ENCODE measurements around the gene C5orf63.

The C5orf63 gene

DNA sequence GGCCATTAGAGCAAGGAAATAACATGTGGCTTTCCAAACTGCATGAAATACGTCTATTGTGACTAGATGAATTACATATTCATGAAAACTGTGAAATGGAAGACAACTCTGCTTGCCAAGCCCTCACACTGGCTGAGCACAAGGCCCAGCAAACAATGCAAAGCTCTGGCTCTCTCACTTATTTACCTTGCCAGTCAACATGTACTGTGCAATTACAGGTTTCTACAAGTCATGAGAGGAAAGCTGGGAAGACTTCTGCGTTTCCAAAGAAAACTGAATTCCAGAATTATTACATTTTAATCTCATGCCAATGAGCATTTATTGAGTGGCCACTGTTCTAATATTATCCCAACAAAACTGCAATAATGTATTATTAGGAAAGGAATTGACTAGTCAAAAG lies 12.1 kb upstream of the C5orf63 start:
- TF ChIP-seq, protein P1, sequence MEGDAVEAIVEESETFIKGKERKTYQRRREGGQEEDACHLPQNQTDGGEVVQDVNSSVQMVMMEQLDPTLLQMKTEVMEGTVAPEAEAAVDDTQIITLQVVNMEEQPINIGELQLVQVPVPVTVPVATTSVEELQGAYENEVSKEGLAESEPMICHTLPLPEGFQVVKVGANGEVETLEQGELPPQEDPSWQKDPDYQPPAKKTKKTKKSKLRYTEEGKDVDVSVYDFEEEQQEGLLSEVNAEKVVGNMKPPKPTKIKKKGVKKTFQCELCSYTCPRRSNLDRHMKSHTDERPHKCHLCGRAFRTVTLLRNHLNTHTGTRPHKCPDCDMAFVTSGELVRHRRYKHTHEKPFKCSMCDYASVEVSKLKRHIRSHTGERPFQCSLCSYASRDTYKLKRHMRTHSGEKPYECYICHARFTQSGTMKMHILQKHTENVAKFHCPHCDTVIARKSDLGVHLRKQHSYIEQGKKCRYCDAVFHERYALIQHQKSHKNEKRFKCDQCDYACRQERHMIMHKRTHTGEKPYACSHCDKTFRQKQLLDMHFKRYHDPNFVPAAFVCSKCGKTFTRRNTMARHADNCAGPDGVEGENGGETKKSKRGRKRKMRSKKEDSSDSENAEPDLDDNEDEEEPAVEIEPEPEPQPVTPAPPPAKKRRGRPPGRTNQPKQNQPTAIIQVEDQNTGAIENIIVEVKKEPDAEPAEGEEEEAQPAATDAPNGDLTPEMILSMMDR (IDR thresholded peaks at IDR 0.05): no peak

DNA sequence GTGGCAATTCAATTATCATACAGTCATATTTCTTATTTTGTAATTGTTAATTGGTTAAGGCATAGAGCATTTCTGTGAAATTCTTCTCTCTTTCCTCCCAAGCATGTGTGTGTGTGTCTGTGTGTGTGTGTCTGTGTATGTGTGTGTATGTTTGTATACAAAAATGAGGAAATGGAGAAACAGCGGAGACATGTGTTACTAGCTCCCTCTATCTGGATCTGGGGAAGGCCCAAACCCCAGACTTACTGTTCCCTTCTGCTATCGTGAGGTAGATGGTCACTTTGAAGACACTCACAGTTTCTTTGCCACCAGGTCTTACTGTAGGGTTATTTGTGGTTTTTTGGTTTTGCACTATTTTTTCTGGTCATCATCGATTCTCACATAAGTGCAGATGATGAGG lies 11.4 kb upstream of the C5orf63 start:
- TF ChIP-seq, protein P1 (IDR thresholded peaks at IDR 0.05): no peak

DNA sequence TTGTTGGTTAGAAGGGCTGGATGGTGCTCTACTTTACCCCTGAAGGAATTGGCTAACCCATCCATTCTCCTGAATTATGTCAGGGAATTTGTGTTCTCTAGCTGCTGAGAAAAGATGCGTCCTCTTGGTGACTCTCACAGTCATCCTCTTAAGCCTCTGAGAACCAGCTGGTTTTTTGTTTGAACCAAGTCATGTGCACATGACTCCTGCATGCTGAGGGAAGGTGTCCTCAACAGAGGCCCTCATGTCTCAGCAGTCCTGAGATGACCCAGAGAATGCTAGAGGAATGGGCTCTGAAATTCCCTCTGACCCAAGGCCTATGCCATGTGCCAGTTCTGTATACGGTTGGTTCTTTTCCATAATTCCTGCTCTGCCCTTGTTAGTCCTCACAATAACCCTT lies 10.4 kb upstream of the C5orf63 start:
- TF ChIP-seq, protein P1 (IDR thresholded peaks at IDR 0.05): no peak

DNA sequence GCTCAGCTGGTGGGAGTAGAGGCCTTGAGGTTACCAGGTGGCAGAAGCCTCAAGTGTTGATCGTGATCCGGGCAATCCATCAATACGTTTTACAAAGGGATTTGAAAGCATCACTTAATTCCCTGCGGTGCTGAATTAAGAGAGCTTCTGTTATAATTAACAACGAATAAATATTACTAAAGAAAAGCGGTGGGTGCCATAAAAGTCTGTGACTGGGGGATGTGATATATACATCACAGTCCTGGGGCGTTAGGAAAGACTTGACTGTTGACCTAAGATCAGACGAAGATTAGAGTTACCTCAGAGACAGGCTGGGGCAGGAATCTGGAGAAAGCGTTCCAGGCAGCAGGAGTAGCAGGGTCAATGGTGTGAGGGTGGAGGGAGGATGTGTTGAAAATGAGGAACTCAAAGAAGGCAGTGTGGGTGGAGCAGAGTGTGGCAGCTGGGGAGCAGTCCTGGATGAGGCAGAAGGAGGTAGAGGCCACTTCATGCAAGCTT lies 6.7 kb upstream of the C5orf63 start:
- TF ChIP-seq, protein P1 (IDR thresholded peaks at IDR 0.05): no peak

DNA sequence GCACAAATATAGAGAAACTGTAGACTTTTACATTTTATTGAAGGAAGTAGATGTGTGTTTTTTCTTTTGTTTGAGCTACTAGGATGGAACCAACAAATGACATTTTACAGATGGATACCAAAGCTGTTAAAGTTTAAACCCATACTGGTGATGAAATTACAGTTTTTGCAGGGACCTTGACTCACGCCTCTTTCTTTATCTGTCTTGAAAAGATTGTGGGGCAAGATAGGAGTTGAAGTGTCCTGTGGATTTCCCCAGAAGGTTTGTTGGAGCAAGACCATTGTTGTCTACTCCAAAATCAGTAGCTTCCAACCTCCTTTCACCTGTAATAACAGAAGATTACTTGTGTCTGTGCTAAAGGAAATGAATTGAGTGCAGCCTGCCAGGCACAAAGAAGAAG lies 4.1 kb upstream of the C5orf63 start:
- TF ChIP-seq, protein P1 (IDR thresholded peaks at IDR 0.05): no peak

DNA sequence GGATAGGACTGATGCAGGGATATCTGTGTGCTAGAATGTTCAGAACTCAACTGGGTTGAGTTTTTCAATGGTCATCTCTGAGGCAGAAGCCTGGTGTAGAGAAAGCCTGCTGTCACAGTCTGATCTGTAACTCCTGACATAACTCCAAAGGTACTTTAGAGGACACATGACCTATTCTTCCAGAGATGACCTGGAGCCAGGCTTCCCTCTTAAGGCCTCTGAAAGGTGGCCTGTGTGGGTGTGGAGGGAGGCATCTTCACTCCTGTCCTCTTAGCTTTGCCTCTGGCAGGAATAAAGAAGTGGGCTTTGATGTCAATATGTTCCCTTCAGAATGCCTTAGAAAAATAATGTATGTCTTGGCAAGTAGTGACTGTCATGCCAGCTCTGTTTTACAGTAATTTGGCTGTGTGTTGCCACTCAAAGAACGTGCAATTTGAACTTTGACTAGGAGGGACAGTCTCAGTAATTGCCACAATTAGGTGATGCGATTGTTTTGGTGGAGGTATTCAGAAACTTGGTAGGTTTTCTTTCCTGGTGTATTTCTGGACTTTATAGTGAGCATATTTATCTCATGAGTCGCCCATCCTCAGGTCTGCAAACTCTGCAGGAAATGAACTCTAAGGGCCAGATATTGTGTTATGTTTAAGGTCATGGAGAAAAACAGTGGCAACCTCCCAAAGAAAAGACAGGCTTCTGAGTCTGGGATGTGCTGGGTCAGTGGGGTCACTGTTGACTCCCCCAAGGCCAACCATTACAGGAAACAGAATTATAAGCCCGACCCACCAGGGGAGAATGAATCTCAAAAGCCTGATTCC lies 3.2 kb upstream of the C5orf63 start:
- TF ChIP-seq, protein P1 (IDR thresholded peaks at IDR 0.05): no peak

DNA sequence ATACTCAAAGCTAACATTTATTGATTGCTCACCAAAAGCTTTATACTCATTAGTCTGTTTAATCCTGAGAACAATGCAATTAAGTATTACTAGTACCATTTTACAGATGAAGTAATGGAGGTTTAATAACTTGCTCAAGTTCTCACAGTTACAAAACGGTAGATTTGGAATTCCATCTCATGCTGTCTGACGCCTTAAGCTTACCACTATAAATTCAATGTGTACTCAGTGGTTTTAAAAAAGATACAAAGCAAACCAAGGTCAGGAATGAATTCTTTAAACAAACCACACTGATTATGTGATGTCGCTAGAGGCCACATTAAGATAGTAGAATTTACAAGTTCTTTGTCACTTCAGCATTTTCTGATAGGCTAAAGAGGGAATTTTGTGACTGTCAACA lies 1.2 kb upstream of the C5orf63 start:
- TF ChIP-seq, protein P1 (IDR thresholded peaks at IDR 0.05): no peak
